Vagina (tissue), 2 donors: ENCODE measurements around the gene VAV1. TPM values are rescaled to one million over a fixed set of nuclear protein-coding genes. Genes with fewer than 3 reads are reported as not detected.

Source experiments
- DNase-seq, 2 donors: peaks; one replicate each; pipeline ENCODE4 v3.0.0-alpha.2; 2017; ENCODE audit errors: extremely low spot score in 2 of 2
- H3K27ac ChIP-seq: fragments of 200-600 bp; sonication (generic); one replicate; pipeline ENCODE4 v1.5.1; 2019
- H3K27me3 ChIP-seq: fragments of 200-600 bp; sonication (generic); one replicate; pipeline ENCODE4 v1.5.1; 2019
- H3K36me3 ChIP-seq, 2 donors: fragments of 200-600 bp; sonication (generic); one replicate each; pipeline ENCODE4 v1.5.1; 2017 to 2019
- H3K4me1 ChIP-seq: fragments of 200-600 bp; sonication (generic); one replicate; pipeline ENCODE4 v1.5.1; 2019
- H3K4me3 ChIP-seq, 2 donors: fragments of 200-600 bp; sonication (generic); 1 replicate in 1 of 2; 2 replicates in 1 of 2; pipeline ENCODE4 v1.5.1; 2016 to 2019
- H3K9me3 ChIP-seq: fragments of 200-600 bp; sonication (generic); one replicate; pipeline ENCODE4 v1.5.1; 2019
- POLR2A ChIP-seq, 2 donors: fragments of 450-650 bp; IDR thresholded peaks; one replicate each; pipeline ENCODE4 v1.6.1; 2017; ENCODE audit warnings: antibody characterized with exemption in 2 of 2, mild to moderate bottlenecking in 2 of 2, moderate library complexity in 2 of 2
- POLR2AphosphoS5 ChIP-seq, 2 donors: sonication (generic); formaldehyde crosslinking; IDR thresholded peaks; one replicate each; pipeline ENCODE4 v1.9.0; 2017; ENCODE audit warnings: antibody characterized with exemption in 2 of 2, mild to moderate bottlenecking in 2 of 2, low read depth in 1 of 2; ENCODE audit not compliant: insufficient read depth in 1 of 2
- intact Hi-C: fragments of 100-400 bp; cut with DNase I; formaldehyde crosslinking; loops from one replicate; pipeline ENCODE4 v1.15.1; 2023
- total RNA-seq: library from RNA; depleted of rRNA; stranded (reverse); fragments of >200 nt; gene quantifications from one replicate; pipeline ENCODE4 v1.2.3, GENCODE V29; 2016
- TF ChIP-seq, protein P1 (sequence below), 3 experiments: fragments of 450-650 bp in 2 of 3; fragments of 200-600 bp in 1 of 3; sonication (generic) in 1 of 3; IDR thresholded peaks; one replicate each; pipeline ENCODE4 v1.5.1; 2017 to 2019; ENCODE audit warnings: antibody characterized with exemption in 3 of 3, mild to moderate bottlenecking in 2 of 3, moderate library complexity in 2 of 3

The VAV1 gene
- total RNA-seq, 1 donor from 2014 or later = 5.9 TPM

- peak overlapping the region; percentile 95 for H3K27ac ChIP-seq
- peaks cover 0 to 21% of the 10 kb centered on the region in 2 donors for H3K36me3 ChIP-seq
- intact Hi-C loops = loop anchor here (5.0 to 10.0 kb wide), 2 partner anchors 128 to 314 kb away; partner anchors contain the start of gene KHSRP
- peak overlapping the region; percentile 65 to 78 for H3K4me3 ChIP-seq
- no peaks in the 10 kb centered on the region for H3K9me3 ChIP-seq
- H3K27me3 ChIP-seq = no peaks in the 10 kb centered on the region
- peaks cover 31% of the 10 kb centered on the region for H3K4me1 ChIP-seq
- DNase-seq = peak in 1 of 2 donors; percentile 96
- TF ChIP-seq, protein P1, sequence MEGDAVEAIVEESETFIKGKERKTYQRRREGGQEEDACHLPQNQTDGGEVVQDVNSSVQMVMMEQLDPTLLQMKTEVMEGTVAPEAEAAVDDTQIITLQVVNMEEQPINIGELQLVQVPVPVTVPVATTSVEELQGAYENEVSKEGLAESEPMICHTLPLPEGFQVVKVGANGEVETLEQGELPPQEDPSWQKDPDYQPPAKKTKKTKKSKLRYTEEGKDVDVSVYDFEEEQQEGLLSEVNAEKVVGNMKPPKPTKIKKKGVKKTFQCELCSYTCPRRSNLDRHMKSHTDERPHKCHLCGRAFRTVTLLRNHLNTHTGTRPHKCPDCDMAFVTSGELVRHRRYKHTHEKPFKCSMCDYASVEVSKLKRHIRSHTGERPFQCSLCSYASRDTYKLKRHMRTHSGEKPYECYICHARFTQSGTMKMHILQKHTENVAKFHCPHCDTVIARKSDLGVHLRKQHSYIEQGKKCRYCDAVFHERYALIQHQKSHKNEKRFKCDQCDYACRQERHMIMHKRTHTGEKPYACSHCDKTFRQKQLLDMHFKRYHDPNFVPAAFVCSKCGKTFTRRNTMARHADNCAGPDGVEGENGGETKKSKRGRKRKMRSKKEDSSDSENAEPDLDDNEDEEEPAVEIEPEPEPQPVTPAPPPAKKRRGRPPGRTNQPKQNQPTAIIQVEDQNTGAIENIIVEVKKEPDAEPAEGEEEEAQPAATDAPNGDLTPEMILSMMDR (IDR thresholded peaks at IDR 0.05) = peak; percentile 3 to 52 (median 30)
- TF ChIP-seq POLR2AphosphoS5 (IDR thresholded peaks at IDR 0.05; ENCODE audit: insufficient read depth in 1 of 2, low read depth in 1 of 2) (peak in 1 of 2 donors; percentile 68), POLR2A (IDR thresholded peaks at IDR 0.05) (peak in 1 of 2 donors; percentile 38)
These were observed 36.2 kb upstream of the VAV1 start for GRCh38 chr19:6736169-6736916.

GRCh38 chr19:6736917-6737283, 35.6 kb upstream of the VAV1 start:
- H3K27me3 ChIP-seq = no peaks in the 10 kb centered on the region
- DNase-seq = no peak
- H3K4me3 ChIP-seq = peak overlapping the region; percentile 65 to 78
- H3K27ac ChIP-seq = peak overlapping the region; percentile 95
- H3K36me3 ChIP-seq = peaks cover 0 to 15% of the 10 kb centered on the region in 2 donors
- peaks cover 36% of the 10 kb centered on the region for H3K4me1 ChIP-seq
- H3K9me3 ChIP-seq = no peaks in the 10 kb centered on the region
- intact Hi-C loops = loop anchor here (5.0 to 10.0 kb wide), 2 partner anchors 128 to 315 kb away; partner anchors contain the start of gene KHSRP
- TF ChIP-seq, protein P1 (IDR thresholded peaks at IDR 0.05) = no peak
- no peak for TF ChIP-seq POLR2AphosphoS5 (IDR thresholded peaks at IDR 0.05; ENCODE audit: insufficient read depth in 1 of 2, low read depth in 1 of 2)
- TF ChIP-seq POLR2A (IDR thresholded peaks at IDR 0.05) = no peak

DNA sequence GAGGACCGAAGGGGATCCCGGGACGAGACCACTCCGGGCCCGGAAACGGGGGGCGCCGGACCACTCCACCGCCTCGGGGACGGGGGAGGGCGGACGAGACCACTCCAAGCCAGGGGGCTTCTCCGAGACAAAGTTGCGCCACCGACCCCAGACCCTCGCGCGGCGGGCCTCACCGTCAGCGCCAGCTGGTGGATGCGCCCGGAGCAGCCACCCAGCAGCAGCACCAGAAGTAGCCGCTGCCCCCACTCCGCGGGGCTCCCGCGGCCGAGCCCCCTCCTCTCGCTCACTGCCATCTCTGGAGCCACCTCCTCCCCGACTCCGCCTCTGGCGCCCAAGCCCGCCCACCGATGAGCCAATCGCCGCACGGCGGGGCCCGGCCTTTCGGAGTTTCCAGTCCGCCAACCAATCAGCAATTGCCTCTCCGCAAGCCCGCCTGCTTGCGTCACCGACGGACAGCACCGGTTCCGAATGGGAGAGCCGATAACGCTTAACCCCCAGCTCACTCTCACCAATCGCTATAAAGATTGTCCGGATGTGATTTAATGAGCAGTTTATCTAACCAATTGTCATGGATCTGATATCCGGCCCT, 35.1 kb upstream of the VAV1 start, which contains the start of gene GPR108:
GPR108 (minus strand) TSS at position 297 of the 589 bp plus-strand sequence; CDS start at position 293, 4 bp downstream.
- Histone ChIP-seq H3K27ac (peak within 1 kb of the TSS; percentile 96), H3K27me3 (no peaks in the 10 kb centered on the region), H3K36me3 (peaks cover 0 to 11% of the 10 kb centered on the region in 2 donors), H3K4me3 (peak within 1 kb of the TSS; percentile 65 to 99), H3K9me3 (no peaks in the 10 kb centered on the region), H3K4me1 (peaks cover 41% of the 10 kb centered on the region)
- DNase-seq = peak in 1 of 2 donors; percentile 100
- intact Hi-C loops = loop anchor here (5.0 to 10.0 kb wide), 2 partner anchors 127 to 315 kb away; partner anchors contain the start of gene KHSRP
- TF ChIP-seq POLR2A (IDR thresholded peaks at IDR 0.05) = peak in 1 of 2 donors; percentile 51
- TF ChIP-seq, protein P1 (IDR thresholded peaks at IDR 0.05) = no peak
- peak in 1 of 2 donors; percentile 86 for TF ChIP-seq POLR2AphosphoS5 (IDR thresholded peaks at IDR 0.05; ENCODE audit: insufficient read depth in 1 of 2, low read depth in 1 of 2)

DNA sequence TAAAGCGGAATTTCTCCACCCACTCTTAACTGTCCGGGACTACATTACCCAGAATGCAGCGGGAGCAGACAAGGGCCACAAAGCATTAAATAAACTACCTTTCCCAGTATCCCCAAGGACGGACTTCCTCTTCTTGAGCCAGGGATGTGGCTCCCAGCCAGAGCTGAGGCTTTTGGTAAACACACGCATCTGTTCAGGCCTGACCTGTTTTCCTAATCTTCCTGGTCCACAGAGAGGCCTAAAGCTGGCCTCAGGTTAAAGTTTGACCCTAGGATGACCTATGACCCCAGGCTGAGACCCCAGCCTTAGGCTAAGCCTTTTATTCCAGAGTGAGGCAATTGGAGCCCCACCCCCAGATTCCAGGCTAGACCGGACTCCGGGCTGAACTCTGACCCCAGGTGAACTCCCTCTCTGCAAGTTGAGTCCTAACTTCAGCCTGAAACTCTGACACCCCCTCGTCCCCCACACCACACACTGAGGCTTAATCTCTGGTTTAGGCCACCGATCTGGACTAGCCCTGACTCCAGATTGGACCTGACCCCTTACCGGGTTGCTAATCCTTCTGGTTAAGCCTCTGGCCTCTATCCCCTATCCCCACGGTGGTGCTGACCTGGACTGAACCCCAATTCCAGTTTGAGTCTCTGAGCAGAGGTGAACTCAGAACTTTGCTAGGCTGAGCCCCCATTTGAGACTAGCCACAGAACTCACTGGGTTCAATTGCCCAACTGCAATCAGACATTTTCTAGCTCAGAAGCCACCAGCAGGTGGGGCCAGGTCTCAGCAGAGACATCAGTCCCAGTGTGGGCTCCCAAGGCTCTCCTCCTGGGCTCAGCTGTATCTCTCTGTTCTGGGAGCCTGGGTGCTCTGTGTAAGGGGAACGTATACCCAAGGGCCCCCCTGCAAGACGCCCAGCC, 34.4 kb upstream of the VAV1 start:
- TF ChIP-seq, protein P1 (IDR thresholded peaks at IDR 0.05) = peak; percentile 30 to 63 (median 33)
- TF ChIP-seq POLR2A (IDR thresholded peaks at IDR 0.05) (no peak), POLR2AphosphoS5 (IDR thresholded peaks at IDR 0.05; ENCODE audit: insufficient read depth in 1 of 2, low read depth in 1 of 2) (peak in 1 of 2 donors; percentile 100)
- intact Hi-C loops = loop anchor here (5.0 to 10.0 kb wide), 2 partner anchors 127 to 316 kb away; partner anchors contain the start of gene KHSRP

More for the DNA sequence above, 34.4 kb upstream of the VAV1 start:
- peak overlapping the region; percentile 96 for H3K27ac ChIP-seq
- H3K9me3 ChIP-seq = no peaks in the 10 kb centered on the region
- peak in 1 of 2 donors; percentile 93 for DNase-seq
- peak overlapping the region; percentile 78 to 99 for H3K4me3 ChIP-seq
- H3K27me3 ChIP-seq = no peaks in the 10 kb centered on the region
- peaks cover 0 to 9% of the 10 kb centered on the region in 2 donors for H3K36me3 ChIP-seq
- H3K4me1 ChIP-seq = peaks cover 49% of the 10 kb centered on the region
